Measurements from ENCODE around the gene SPEG. TPM values are rescaled to one million over a fixed set of nuclear protein-coding genes. Genes with fewer than 3 reads are reported as not detected.

SPEG gene
- total and polyA plus RNA-seq, 2 of the 8 experiments (the other 6 are each of a cell fraction or from before 2014, with no cell fraction given) = 19.9 to 32.0 TPM

GRCh38 chr2:219408204-219408603 is 26.4 kb upstream of the SPEG start (continued):
- TF ChIP-seq MAX (IDR thresholded peaks at IDR 0.05) (no peak), BACH1 (IDR thresholded peaks at IDR 0.05; ENCODE audit: low read length) (no peak)
